SK-N-MC (cell line): ENCODE measurements around the gene KCTD5.

Source experiments
- EZH2 ChIP-seq: fragments of 200-600 bp; sonication (generic); IDR thresholded peaks from one replicate; pipeline ENCODE4 v1.6.1; 2017; ENCODE audit warnings: antibody characterized with exemption
- POLR2AphosphoS5 ChIP-seq: IDR thresholded peaks from 2 replicates; pipeline ENCODE4 v1.6.1; 2012; ENCODE audit warnings: mild to moderate bottlenecking, low read depth, low read length, borderline replicate concordance

- no peak for TF ChIP-seq EZH2
- no peak for TF ChIP-seq POLR2AphosphoS5
Measured at GRCh38 chr16:2707368-2708289, 25.3 kb downstream of the KCTD5 start.
